Memory B cell (primary cell): Measurements from ENCODE around the gene LDAH.
A peak's percentile ranks its signal among the peaks of the same experiment; 100 is the strongest.

Source experiments
- ATAC-seq: fragments of 150-1000 bp; cut with Tn5 transposase; 2 replicates; pipeline ENCODE4 v1.10.0; 2021; ENCODE audit warnings: low read depth, mild to moderate bottlenecking, moderate library complexity
- DNase-seq, 2 donors: peaks; one replicate each; pipeline ENCODE4 v3.0.0; 2022; ENCODE audit warnings: low spot score in 2 of 2
- H3K27ac Mint-ChIP-seq: one replicate; pipeline ENCODE4 v1.8.0; 2022; ENCODE audit warnings: mild to moderate bottlenecking, moderate library complexity, mixed read lengths
- H3K27me3 Mint-ChIP-seq: one replicate; pipeline ENCODE4 v1.8.0; 2022; ENCODE audit warnings: mixed read lengths
- H3K36me3 Mint-ChIP-seq: one replicate; pipeline ENCODE4 v1.8.0; 2022; ENCODE audit warnings: mild to moderate bottlenecking, mixed read lengths
- H3K4me1 Mint-ChIP-seq: one replicate; pipeline ENCODE4 v1.8.0; 2022; ENCODE audit warnings: mixed read lengths
- H3K4me3 Mint-ChIP-seq: one replicate; pipeline ENCODE4 v1.8.0; 2022; ENCODE audit warnings: mild to moderate bottlenecking, moderate library complexity, mixed read lengths
- H3K9me3 Mint-ChIP-seq: one replicate; pipeline ENCODE4 v1.8.0; 2022; ENCODE audit warnings: mixed read lengths

The LDAH gene

DNA sequence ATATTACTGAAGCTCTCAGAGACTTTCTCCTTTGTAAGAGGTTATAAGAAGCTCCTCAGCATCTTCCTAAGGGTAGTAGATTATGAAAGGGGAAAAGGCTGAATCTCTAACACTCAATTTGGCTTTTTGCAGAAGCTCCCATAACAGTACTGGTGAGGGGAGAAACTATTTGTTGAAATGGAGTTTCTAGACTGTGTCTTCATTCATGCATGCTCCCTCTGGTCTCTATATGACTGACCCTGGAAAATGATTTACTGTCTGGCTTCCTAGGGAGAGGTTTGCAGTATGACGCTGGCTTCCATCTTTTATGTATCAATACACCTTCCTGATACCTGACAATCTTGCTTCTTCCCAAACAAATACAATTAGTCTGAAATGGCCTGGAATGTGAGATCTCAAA lies 63.9 kb downstream of the LDAH start:
- ATAC-seq = no peak
- no peak overlapping the region for H3K27ac Mint-ChIP-seq

DNA sequence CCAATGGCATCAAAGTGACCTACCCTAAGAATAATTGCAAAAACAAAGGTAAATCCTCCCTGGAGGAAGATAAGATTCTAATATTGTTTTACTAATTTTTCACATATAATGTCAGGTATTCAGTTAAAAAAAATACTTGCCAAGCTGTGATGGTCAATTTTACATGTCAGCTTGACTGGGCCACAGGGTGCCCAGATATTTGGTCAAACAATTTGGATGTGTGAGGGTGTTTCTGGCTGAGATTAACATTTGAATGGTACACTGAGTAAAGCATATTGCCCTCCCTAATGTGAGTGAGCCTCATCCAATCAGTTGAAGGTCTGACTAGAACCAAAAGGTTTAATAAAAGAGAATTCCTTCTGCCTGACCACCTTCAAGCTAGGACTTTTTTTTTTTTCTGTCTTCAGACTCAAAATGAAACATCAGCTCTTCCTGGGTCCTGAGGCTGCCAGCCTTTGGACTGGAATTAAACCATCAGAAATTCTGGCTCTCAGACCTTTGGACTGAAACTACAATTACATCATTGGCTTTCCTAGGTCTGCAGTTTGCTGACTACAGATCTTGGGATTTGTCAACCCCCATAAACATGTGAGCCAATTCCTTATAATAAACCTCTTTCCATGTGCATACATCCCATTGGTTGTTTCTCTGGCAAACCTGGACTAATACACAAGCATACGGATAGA lies 65.4 kb downstream of the LDAH start:
- Mint-ChIP-seq H3K27ac (no peak overlapping the region), H3K4me1 (peaks cover 6% of the 10 kb centered on the region), H3K36me3 (peaks cover 18% of the 10 kb centered on the region), H3K9me3 (no peaks in the 10 kb centered on the region), H3K27me3 (no peaks in the 10 kb centered on the region), H3K4me3 (no peak overlapping the region)
- no peak for DNase-seq
- no peak for ATAC-seq

More for the DNA sequence above, 63.9 kb downstream of the LDAH start:
- DNase-seq = no peak
- H3K4me3 Mint-ChIP-seq = no peak overlapping the region
- H3K36me3 Mint-ChIP-seq = peaks cover 14% of the 10 kb centered on the region
- no peaks in the 10 kb centered on the region for H3K27me3 Mint-ChIP-seq
- H3K9me3 Mint-ChIP-seq = no peaks in the 10 kb centered on the region
- peaks cover 15% of the 10 kb centered on the region for H3K4me1 Mint-ChIP-seq

DNA sequence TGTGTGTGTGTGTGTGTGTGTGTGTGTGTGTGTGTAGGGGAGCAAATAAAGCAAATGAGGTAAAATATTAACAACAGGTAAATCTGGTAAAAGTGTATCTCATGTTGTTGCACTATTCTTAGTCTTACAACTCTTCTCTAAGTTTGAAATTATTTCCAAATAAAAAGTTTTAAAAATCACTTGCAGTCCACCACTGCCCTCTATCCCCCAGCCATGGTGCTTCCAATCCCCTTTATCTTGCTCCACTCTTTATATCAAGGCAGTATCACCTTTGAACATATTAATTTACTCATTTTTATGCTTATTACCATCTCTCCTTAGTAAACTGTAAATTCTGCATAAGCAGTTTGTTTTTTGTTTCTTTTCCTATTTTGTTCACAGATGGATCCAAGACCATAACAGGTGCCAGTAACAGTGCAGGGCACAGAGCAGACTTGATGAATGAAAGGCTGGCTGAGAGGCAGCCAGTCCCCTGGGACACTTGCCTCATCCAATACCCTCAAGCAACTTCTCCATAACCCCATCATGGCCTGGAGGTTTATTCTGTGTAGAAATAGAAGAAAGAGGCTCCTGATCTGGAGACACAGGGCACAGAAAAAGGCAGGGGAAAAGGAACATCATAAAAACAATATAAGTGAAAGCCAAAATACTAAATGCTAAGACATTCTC lies 67.6 kb downstream of the LDAH start:
- H3K4me3 Mint-ChIP-seq = no peak overlapping the region
- peaks cover 27% of the 10 kb centered on the region for H3K36me3 Mint-ChIP-seq
- H3K27me3 Mint-ChIP-seq = no peaks in the 10 kb centered on the region
- H3K27ac Mint-ChIP-seq = peak overlapping the region; percentile 1
- H3K9me3 Mint-ChIP-seq = no peaks in the 10 kb centered on the region
- H3K4me1 Mint-ChIP-seq = peaks cover 6% of the 10 kb centered on the region
- peak; percentile 54 for ATAC-seq
- no peak for DNase-seq

DNA sequence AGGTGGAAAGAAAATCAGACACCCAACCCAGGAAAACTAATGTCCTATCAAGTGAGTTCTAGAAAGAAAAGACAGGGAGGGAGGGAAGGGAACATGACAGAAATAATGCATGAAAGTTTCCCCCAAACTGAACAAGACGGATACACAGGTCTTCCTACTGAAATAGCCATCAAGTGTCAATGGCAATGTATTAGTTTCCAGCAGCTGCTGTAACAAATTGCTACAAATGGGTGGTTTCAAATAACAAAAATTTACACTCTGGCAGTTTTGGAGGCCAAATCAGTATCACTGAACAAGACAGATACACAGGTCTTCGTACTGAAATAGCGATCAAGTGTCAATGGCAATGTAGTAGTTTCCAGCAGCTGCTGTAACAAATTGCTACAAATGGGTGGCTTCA lies 70.6 kb downstream of the LDAH start:
- Mint-ChIP-seq H3K36me3 (peaks cover 24% of the 10 kb centered on the region), H3K4me3 (no peak overlapping the region), H3K27ac (no peak overlapping the region), H3K9me3 (no peaks in the 10 kb centered on the region), H3K27me3 (no peaks in the 10 kb centered on the region), H3K4me1 (peaks cover 7% of the 10 kb centered on the region)
- DNase-seq (no peak), ATAC-seq (no peak)

DNA sequence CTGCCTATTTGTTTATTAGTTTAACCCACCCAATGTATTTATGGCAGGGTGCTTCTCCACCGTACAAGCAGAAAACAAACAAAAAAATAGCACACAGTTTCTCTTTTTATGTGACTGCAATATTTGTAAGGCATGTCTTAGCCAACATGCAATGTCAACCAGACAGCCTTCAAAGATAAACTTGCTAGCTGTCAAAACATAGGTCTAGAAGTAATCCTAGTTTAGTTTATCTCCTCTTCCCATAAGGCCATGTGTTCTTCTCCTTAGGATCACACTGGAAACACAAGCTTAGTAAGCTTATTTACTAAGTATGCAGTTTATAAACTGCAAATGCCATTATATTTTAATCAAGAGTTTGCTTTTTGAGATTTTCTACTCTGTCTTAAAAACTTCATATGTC lies 75.6 kb downstream of the LDAH start:
- no peak for ATAC-seq
- H3K27me3 Mint-ChIP-seq = no peaks in the 10 kb centered on the region
- DNase-seq = no peak
- no peak overlapping the region for H3K4me3 Mint-ChIP-seq
- H3K36me3 Mint-ChIP-seq = peaks cover 29% of the 10 kb centered on the region
- no peaks in the 10 kb centered on the region for H3K9me3 Mint-ChIP-seq
- H3K27ac Mint-ChIP-seq = no peak overlapping the region
- peaks cover 25% of the 10 kb centered on the region for H3K4me1 Mint-ChIP-seq

DNA sequence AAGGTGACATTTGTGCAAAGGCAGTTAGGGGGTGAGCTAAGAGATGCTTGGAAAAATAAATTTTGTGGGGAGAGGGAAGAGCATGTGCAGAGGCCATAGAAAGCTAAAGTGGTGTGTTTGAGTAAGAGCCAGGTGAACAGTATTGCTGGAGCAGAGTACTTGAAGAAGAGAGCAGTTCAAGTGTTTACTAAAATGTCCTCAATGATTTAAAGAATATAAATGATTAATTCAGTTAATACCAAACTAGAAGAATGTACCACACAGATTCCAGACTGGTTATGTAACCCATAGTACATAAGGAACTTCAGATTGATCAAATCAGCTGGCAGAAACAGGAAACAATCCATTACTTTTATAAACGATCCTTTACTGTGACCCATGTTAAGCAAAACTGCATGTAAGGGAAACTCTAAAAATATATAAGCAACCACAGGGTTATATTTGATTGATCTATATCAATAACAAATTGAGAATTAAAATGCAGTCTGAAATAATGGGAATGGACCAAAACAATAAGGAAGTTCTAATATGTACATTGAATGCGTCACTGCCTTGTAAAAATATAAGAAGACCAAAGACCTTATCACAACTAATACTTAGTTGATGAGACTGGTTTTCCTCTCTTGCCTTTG lies 76.9 kb downstream of the LDAH start:
- H3K27me3 Mint-ChIP-seq = no peaks in the 10 kb centered on the region
- DNase-seq (no peak), ATAC-seq (no peak)
- H3K9me3 Mint-ChIP-seq = no peaks in the 10 kb centered on the region
- H3K4me3 Mint-ChIP-seq = no peak overlapping the region
- peaks cover 25% of the 10 kb centered on the region for H3K4me1 Mint-ChIP-seq
- peaks cover 30% of the 10 kb centered on the region for H3K36me3 Mint-ChIP-seq
- H3K27ac Mint-ChIP-seq = no peak overlapping the region

DNA sequence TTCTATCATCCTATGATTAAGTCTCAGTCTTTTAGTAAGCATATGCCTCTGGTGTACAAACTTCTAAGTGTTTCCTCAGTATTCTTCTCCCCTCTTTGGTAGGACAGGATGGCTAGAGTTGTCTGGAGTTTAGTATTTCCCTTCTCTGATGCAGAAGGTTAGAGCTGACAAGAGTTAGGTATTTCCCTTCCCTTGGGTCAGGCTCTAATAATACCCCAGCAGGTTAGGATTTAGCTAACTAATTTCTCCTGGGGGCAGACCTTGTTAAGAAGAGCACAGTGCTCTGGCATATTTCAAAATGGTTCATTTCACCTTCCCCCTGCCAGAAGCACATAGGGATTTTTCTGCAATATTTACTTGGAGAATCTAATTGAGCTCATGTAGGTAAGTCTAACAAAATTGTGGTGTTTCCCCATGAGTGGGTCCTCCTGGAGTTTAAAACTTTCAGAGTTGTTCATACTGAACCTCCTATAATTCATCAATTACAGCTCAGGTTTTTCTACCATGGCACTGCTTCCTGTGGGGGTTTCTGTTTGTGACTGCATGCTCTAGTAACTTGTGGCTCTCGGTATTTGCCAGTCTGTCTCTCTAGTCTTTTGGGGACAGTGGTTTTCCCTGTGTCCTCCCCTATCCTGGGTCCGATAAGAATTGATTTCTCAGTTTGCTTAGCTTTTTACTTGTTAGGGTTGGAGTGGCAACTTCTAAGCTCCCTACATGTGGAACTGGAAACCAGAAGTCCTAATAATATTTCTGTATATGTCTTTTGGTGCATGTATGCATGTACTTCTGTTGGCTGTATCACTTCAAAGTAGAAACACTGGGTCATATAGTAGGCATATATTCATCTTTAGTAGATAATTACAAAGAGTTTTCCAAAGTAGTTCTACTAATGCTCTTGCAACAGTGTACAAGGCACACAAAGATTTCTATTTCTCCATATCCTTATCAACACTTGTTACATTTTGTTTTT lies 78.2 kb downstream of the LDAH start:
- ATAC-seq = peak; percentile 84
- Mint-ChIP-seq H3K4me1 (peaks cover 25% of the 10 kb centered on the region), H3K9me3 (no peaks in the 10 kb centered on the region), H3K36me3 (peaks cover 24% of the 10 kb centered on the region), H3K4me3 (peak overlapping the region; percentile 41), H3K27me3 (no peaks in the 10 kb centered on the region), H3K27ac (peak overlapping the region; percentile 19)
- DNase-seq = no peak

DNA sequence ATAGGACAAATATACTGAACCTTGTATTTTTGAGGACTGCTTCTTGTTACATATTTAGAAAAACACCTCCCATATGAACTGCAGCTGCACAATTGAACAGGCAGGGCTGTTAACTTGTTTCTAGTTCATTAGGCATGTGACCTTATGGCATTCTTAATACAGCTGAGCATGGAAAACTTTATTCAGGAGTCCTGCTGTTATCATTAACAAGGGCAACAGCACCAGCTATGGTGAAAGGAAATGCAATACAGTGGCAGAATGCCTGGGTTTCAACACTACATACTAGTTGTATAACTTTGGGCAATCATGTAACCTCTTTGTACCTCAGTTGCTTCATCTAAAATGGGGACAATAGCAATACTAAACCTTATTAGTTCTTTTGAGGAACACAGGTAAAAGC lies 84.1 kb downstream of the LDAH start:
- Mint-ChIP-seq H3K4me1 (peaks cover 19% of the 10 kb centered on the region), H3K27me3 (no peaks in the 10 kb centered on the region), H3K36me3 (peaks cover 24% of the 10 kb centered on the region), H3K27ac (peak overlapping the region; percentile 58), H3K4me3 (no peak overlapping the region), H3K9me3 (no peaks in the 10 kb centered on the region)
- DNase-seq (no peak), ATAC-seq (no peak)

DNA sequence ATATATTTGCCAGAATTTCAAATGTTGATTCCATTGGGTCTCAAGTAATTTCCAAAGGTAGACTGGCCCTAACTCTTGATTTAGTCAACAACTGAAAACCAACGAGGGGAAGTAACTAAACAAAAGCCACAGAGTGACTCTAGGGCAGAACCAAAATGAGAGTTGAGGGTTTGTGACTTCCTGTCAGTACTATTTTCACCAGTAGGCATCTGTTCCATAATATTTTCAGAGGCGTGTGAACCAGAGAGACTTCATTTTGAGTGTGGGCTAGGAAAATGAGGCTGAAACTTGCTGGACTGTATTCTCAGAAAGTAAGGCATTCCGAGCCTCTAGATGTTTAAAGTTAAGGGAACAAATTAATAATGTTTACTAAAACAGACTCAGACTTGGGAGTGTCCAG lies 85.4 kb downstream of the LDAH start:
- DNase-seq = no peak
- Mint-ChIP-seq H3K4me1 (peaks cover 17% of the 10 kb centered on the region), H3K36me3 (peaks cover 25% of the 10 kb centered on the region), H3K4me3 (peak overlapping the region; percentile 8), H3K27ac (peak overlapping the region; percentile 49), H3K27me3 (no peaks in the 10 kb centered on the region), H3K9me3 (no peaks in the 10 kb centered on the region)
- ATAC-seq = peak; percentile 71

DNA sequence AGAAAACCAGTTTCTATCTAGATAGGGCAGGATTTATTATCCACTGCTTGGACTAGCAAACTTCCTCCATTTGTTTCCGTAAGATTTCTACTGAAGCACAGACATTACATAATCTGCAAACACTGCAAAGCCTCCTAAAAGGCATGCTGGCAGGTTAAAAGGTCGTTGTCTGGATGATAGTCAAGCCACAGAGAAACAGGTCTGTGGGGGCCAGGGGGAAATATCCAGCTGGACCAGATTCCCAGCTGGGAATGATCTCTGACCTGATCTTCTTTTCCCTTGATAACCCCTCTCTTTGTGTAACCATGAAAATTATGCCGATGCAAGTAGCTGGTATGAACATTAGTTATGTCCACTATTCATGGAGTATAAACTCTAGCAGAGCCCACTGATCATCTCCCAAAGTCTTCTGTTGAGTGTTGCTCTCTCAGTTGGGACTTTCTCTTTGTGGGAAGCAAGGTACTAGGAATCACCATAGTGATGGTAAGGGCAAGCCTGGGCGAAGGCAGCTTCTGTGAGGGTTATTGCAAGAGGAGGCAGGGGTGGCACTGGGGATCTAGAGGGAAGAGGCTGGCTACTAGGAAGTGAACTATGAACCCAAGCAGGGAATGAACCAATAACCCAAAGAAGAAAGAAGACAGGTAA lies 94.7 kb downstream of the LDAH start:
- H3K27me3 Mint-ChIP-seq = no peaks in the 10 kb centered on the region
- H3K4me3 Mint-ChIP-seq = no peak overlapping the region
- H3K9me3 Mint-ChIP-seq = no peaks in the 10 kb centered on the region
- DNase-seq = no peak
- ATAC-seq = no peak
- peaks cover 3% of the 10 kb centered on the region for H3K4me1 Mint-ChIP-seq
- peaks cover 16% of the 10 kb centered on the region for H3K36me3 Mint-ChIP-seq
- peak overlapping the region; percentile 1 for H3K27ac Mint-ChIP-seq

DNA sequence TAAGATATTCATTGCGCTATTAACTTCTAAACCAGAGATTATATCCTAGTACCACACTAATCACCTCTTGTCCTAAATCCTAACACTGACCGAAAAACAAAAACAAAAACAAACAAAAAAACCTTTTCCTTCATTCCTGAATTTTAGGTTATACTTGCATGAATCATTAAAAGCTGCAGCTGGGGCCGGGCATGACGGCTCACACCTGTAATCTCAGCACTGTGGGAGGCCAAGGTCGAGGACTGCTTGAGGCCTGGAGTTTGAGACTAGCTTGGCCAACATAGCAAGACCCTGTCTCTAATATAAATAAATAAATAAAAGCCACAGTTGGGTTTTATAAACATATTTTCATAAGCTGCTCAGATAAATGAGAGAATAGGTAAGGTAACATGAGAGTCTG lies 96.0 kb downstream of the LDAH start:
- Mint-ChIP-seq H3K4me1 (peaks cover 3% of the 10 kb centered on the region), H3K36me3 (peaks cover 16% of the 10 kb centered on the region)
- ATAC-seq = no peak

DNA sequence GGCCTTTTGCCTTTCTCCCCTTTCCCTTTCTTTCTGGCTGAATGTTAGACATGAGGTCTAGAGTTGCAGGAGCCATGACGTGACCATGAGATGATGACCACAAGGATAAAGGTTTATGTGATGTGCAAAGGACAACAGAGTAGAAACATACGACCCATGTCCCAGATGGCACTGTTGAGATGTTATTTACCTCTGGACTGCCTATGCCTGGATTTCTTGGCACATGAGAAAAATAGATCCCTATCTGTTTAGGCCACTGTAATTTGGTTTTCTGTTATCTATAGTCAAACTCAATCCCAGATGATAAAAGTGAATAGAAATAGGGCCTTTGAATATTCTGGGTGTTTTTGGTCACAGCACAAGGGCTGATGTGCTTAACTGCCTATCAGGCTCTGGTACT lies 97.1 kb downstream of the LDAH start:
- Mint-ChIP-seq H3K4me1 (peaks cover 6% of the 10 kb centered on the region), H3K27ac (no peak overlapping the region), H3K27me3 (no peaks in the 10 kb centered on the region), H3K36me3 (peaks cover 13% of the 10 kb centered on the region), H3K4me3 (no peak overlapping the region), H3K9me3 (no peaks in the 10 kb centered on the region)
- ATAC-seq (no peak), DNase-seq (no peak)

More for the DNA sequence above, 96.0 kb downstream of the LDAH start:
- Mint-ChIP-seq H3K27me3 (no peaks in the 10 kb centered on the region), H3K27ac (no peak overlapping the region), H3K4me3 (no peak overlapping the region), H3K9me3 (no peaks in the 10 kb centered on the region)
- no peak for DNase-seq

DNA sequence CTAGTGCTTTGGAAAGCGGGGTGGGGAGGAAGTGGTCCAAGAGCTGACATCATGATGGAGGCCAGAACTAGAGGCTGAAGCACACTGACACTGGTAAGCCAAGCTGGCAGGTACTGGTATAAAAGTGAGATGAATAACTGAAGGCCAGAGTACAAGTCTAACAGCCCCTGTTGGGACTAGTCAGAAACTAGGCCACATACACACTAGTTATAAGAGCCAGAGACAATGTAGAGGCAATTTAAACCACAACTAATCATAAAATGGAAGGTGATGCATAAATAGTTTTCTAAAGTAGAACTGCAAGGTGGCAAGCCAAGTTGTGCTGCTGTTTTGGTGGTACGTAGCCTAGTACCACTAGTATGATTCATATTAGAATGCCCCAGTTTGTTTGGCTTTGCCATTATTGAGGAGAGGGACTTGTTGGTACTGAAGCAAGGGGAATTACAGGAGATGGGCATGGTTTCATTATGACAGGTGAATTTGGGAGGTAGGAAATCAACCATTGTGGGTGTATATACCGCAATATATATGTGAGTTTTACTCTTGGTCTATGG lies 98.3 kb downstream of the LDAH start:
- H3K9me3 Mint-ChIP-seq = no peaks in the 10 kb centered on the region
- ATAC-seq = no peak
- peaks cover 7% of the 10 kb centered on the region for H3K4me1 Mint-ChIP-seq
- peak overlapping the region; percentile 7 for H3K27ac Mint-ChIP-seq
- no peak for DNase-seq
- peaks cover 14% of the 10 kb centered on the region for H3K36me3 Mint-ChIP-seq
- no peak overlapping the region for H3K4me3 Mint-ChIP-seq
- H3K27me3 Mint-ChIP-seq = no peaks in the 10 kb centered on the region
